C4-2B (cell line): ENCODE data around the gene CILP2.

Experiments used
- H3K27ac ChIP-seq: fragments of 450-650 bp; 2 replicates; pipeline ENCODE4 v1.5.1; 2017
- CTCF ChIP-seq: fragments of 450-650 bp; conservative IDR thresholded peaks from 2 replicates; pipeline ENCODE4 v1.5.1; 2017; ENCODE audit warnings: mild to moderate bottlenecking
- ZFX ChIP-seq: fragments of 450-650 bp; IDR thresholded peaks from 2 replicates; pipeline ENCODE4 v1.6.1; 2017

The CILP2 gene

DNA sequence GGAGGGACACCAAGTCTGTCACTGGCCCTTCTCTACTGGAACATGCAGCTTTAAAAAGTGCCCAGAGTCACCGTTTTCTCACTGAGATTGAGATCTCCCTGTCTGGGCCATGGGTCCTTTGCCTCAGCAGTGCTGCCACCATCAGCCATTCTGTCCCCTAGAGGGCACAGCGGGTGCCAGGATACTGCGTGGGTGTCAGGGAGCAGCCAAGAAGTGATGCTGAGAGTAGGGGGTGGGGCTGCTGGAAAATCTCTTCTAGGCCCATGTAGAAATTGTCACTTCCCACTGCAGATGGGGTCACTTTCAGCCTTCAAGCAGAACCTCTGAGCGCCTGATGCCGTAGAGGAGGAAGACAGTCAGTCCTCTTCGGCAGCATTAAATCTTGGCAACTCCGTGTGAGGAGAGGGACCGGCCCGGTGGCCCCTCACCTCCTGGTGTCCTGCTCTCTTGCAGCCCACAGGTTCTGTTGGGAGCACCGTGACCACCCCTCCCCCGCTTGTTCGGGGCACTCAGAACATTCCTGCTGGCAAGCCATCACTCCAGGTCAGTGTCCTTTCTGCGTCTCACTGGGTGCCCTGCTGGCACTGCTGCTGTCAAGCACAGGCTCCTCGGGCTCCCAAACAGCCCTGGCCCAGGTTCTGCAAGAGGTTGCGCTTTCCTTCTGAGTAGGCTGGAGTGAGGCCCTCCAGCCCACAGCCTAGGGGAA lies 44.1 kb upstream of the CILP2 start:
- no peak overlapping the region for H3K27ac ChIP-seq
- TF ChIP-seq CTCF (no peak), ZFX (no peak)

DNA sequence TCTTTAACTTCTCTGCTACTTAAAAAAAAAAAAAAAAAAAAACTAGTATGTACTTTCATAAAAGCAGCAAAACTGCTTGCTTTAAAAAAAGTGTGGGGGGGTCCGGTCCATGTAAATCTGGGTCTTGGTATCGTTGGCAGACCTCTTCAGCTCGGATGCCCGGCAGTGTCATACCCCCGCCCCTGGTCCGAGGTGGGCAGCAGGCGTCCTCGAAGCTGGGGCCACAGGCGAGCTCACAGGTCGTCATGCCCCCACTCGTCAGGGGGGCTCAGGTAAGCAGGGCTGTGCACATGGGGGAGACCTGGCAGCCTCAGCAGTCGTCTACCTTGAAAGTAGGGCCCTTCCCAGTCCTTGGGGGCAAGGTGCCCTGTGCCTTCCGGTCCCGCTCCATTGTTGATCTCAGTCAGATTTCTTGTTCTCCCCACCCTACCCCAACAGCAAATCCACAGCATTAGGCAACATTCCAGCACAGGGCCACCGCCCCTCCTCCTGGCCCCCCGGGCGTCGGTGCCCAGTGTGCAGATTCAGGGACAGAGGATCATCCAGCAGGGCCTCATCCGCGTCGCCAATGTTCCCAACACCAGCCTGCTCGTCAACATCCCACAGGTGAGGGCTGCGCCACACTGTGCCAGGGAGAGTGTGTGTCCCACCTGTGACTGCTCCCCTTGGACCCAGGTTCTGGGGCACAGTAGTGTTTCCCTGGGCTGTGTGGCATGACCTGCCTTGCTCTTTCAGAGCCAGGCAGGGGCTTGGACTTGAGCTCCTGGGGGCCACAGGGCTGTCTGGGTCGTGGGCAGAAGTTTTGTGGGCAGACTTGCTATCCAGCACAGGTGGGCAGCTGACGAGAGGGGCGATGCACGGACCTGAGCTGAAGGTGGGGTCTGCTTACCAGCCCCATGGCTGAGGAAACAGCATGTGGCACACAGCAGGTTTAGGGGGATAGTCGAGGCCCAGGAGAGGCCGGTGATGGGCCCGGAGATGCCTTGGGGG lies 42.2 kb upstream of the CILP2 start:
- TF ChIP-seq CTCF (no peak), ZFX (no peak)
- no peak overlapping the region for H3K27ac ChIP-seq

- no peak overlapping the region for H3K27ac ChIP-seq
- TF ChIP-seq ZFX (no peak), CTCF (no peak)
Measured at GRCh38 chr19:19498255-19498991, 39.6 kb upstream of the CILP2 start.

DNA sequence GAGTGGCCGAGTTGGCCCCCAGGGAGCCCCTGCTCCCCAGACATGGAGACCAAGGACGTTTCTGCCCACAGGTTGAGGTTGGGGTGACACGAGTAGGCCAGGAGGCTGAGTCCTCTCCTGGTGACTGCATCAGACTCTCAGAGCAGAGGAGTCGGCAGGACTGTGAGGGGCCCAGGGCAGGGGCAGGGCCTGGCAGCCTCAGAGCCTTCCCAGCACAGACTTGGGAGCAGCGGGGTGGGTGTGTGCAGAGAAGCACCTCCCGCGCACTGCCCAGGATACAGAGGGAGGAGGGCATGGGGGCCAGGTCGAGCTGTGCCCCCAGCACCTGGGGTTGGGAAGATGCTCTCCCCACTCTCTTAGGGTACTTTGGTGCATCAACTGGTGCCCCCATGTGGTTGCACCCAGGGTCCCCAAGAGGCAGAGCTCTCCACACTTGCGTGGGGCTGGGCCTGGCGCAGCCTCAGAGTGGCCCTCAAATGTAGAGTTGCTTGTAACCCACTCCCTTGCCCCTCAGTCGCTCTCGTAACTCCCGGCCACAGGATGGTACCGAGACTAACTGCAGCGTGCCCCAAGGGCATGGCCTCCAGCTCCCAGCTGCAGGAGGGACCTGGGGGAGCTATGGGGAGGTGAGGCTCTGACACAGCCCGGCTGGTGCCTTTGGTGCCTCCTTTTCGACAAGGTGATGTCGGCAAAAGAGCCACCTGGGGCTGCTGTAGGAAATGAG lies 38.6 kb upstream of the CILP2 start:
- TF ChIP-seq ZFX (no peak), CTCF (no peak)
- no peak overlapping the region for H3K27ac ChIP-seq

DNA sequence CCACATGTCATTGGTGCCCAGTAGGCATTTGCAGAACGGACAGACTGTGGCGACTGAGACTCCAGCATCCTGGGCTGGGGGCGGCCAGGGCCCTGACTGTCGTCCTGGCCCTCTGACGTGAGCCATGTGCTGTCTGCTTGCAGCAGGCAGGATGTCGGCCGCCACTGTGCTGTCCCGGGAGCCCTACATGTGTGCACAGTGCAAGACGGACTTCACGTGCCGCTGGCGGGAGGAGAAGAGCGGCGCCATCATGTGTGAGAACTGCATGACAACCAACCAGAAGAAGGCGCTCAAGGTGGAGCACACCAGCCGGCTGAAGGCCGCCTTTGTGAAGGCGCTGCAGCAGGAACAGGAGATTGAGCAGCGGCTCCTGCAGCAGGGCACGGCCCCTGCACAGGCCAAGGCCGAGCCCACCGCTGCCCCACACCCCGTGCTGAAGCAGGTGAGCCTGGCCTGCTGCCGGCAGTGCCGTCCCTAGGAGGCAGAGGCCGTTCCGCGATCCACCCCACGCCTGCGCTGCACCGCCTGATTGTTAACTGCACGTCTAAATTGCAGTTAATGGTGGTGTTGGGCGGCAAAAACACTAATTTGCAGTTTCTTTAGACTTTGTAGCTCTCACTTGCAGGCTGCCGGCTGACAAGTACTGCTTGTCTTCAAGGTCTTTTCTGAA lies 37.0 kb upstream of the CILP2 start:
- TF ChIP-seq ZFX, result no peak
- TF ChIP-seq CTCF, result no peak
- no peak overlapping the region for H3K27ac ChIP-seq

GRCh38 chr19:19501798-19502197 lies 36.3 kb upstream of the CILP2 start:
- TF ChIP-seq ZFX (no peak), CTCF (no peak)
- H3K27ac ChIP-seq, result no peak overlapping the region
